Measurements from ENCODE around the gene RPS17.

- no peak for TF ChIP-seq CTCF (IDR thresholded peaks at IDR 0.05; ENCODE audit: insufficient read depth, low read depth, low read length)
- no peak for TF ChIP-seq EZH2 (IDR thresholded peaks at IDR 0.05; ENCODE audit: insufficient read depth, low read length)
Observed at GRCh38 chr15:82535566-82536408, 4.5 kb downstream of the RPS17 start.
